ENCODE results near the gene CILP2.

GRCh38 chr19:19558055-19558454 is 20.0 kb downstream of the CILP2 start:
- TF ChIP-seq, protein P1, sequence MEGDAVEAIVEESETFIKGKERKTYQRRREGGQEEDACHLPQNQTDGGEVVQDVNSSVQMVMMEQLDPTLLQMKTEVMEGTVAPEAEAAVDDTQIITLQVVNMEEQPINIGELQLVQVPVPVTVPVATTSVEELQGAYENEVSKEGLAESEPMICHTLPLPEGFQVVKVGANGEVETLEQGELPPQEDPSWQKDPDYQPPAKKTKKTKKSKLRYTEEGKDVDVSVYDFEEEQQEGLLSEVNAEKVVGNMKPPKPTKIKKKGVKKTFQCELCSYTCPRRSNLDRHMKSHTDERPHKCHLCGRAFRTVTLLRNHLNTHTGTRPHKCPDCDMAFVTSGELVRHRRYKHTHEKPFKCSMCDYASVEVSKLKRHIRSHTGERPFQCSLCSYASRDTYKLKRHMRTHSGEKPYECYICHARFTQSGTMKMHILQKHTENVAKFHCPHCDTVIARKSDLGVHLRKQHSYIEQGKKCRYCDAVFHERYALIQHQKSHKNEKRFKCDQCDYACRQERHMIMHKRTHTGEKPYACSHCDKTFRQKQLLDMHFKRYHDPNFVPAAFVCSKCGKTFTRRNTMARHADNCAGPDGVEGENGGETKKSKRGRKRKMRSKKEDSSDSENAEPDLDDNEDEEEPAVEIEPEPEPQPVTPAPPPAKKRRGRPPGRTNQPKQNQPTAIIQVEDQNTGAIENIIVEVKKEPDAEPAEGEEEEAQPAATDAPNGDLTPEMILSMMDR (conservative IDR thresholded peaks at IDR 0.05 in 1 of 2, IDR thresholded peaks at IDR 0.05 in 1 of 2; ENCODE audit: extremely low read depth in 1 of 2, insufficient read depth in 1 of 2, low read depth in 1 of 2, low read length in 2 of 2) = no peak
- no peak for TF ChIP-seq EZH2 (IDR thresholded peaks at IDR 0.05; ENCODE audit: borderline replicate concordance, low read length)
